KMS-11 (cell line): ENCODE measurements around the gene MEIS1.

Experiments
- H2AFZ ChIP-seq: fragments of 200-600 bp; sonication (generic); 2 replicates; pipeline ENCODE4 v1.6.1; 2016; ENCODE audit warnings: antibody characterized with exemption, mixed run types, low read depth
- H3K27ac ChIP-seq: fragments of 200-600 bp; sonication (generic); 2 replicates; pipeline ENCODE4 v1.6.1; 2016; ENCODE audit warnings: mild to moderate bottlenecking, mixed run types
- H3K27me3 ChIP-seq: fragments of 200-600 bp; sonication (generic); 2 replicates; pipeline ENCODE4 v1.6.1; 2017; ENCODE audit warnings: mild to moderate bottlenecking, low read depth, mixed run types, moderate library complexity; ENCODE audit not compliant: insufficient read depth
- H3K36me3 ChIP-seq: fragments of 200-600 bp; sonication (generic); 2 replicates; pipeline ENCODE4 v1.6.1; 2017; ENCODE audit warnings: mild to moderate bottlenecking, mixed run types; ENCODE audit not compliant: insufficient read depth
- H3K4me1 ChIP-seq: fragments of 200-600 bp; sonication (generic); 2 replicates; pipeline ENCODE4 v1.6.1; 2016; ENCODE audit warnings: mild to moderate bottlenecking, low read depth, mixed run types; ENCODE audit not compliant: poor library complexity, severe bottlenecking
- H3K4me2 ChIP-seq: fragments of 200-600 bp; sonication (generic); 2 replicates; pipeline ENCODE4 v1.7.0; 2016; ENCODE audit warnings: mild to moderate bottlenecking, mixed run types
- H3K4me3 ChIP-seq: fragments of 200-600 bp; sonication (generic); IDR thresholded peaks from 2 replicates; pipeline ENCODE4 v1.6.1; 2017; ENCODE audit warnings: low read depth, low read length, mixed read lengths; ENCODE audit not compliant: insufficient read depth
- H3K79me2 ChIP-seq: fragments of 200-600 bp; sonication (generic); 2 replicates; pipeline ENCODE4 v1.6.1; 2016; ENCODE audit warnings: low read depth, mixed run types; ENCODE audit not compliant: insufficient read depth
- H3K9ac ChIP-seq: fragments of 200-600 bp; sonication (generic); 2 replicates; pipeline ENCODE4 v1.6.1; 2016; ENCODE audit warnings: mild to moderate bottlenecking, mixed run types
- H4K20me1 ChIP-seq: fragments of 200-600 bp; sonication (generic); 2 replicates; pipeline ENCODE4 v1.6.1; 2016; ENCODE audit warnings: mild to moderate bottlenecking, mixed run types; ENCODE audit not compliant: insufficient read depth
- TF ChIP-seq, protein P1 (sequence below): fragments of 200-600 bp; sonication (generic); conservative IDR thresholded peaks from 2 replicates; pipeline ENCODE4 v1.6.1; 2017; ENCODE audit warnings: low read depth, mild to moderate bottlenecking, antibody characterized with exemption, low read length, moderate library complexity, mixed read lengths

MEIS1 gene

DNA sequence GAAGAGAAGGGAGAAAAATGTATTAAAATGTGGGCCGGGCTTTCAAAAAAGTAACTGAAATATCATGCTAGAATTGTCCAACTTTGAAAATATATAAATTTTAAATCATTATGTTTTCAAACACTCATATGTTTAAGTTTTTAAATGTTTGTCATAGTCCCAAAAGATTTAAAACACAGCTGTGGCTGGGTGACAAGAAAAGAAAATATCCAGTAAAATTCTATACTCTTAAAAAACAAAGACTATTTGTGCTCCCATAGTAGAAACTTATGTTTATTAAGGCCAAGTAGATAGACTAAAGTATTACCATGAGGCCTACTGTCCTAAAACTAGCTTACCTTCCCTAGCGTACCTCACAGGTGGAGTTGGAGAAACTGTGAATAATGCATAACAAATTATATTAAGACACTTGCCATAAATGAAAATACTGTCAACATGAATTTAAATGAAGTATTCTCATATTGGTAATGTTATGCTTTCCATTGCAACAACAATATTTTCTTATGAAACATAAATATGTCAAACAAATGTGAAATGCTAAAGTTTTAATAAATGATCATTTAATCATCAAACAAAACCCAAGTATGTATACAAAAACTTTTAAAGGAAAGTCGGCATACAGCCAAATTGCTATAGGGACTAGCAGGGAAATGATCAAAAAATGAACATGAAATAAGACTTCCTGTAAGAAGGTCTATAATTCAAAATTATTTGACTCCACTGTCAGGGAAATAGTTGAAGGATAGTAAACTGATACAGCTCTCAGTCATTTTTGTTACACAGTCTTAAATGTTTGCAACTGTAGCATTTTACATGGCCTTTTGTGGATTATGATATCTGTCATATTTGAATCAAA, 13.4 kb downstream of the MEIS1 start:
- H3K4me3 ChIP-seq, result no peak overlapping the region
- H3K9ac ChIP-seq, result no peak overlapping the region
- H3K4me1 ChIP-seq, result no peaks in the 10 kb centered on the region
- H4K20me1 ChIP-seq, result no peaks in the 10 kb centered on the region
- no peak overlapping the region for H3K4me2 ChIP-seq
- H3K36me3 ChIP-seq, result no peaks in the 10 kb centered on the region; the same call in 1 of the 2 replicates
- H3K27ac ChIP-seq, result no peak overlapping the region
- TF ChIP-seq, protein P1, sequence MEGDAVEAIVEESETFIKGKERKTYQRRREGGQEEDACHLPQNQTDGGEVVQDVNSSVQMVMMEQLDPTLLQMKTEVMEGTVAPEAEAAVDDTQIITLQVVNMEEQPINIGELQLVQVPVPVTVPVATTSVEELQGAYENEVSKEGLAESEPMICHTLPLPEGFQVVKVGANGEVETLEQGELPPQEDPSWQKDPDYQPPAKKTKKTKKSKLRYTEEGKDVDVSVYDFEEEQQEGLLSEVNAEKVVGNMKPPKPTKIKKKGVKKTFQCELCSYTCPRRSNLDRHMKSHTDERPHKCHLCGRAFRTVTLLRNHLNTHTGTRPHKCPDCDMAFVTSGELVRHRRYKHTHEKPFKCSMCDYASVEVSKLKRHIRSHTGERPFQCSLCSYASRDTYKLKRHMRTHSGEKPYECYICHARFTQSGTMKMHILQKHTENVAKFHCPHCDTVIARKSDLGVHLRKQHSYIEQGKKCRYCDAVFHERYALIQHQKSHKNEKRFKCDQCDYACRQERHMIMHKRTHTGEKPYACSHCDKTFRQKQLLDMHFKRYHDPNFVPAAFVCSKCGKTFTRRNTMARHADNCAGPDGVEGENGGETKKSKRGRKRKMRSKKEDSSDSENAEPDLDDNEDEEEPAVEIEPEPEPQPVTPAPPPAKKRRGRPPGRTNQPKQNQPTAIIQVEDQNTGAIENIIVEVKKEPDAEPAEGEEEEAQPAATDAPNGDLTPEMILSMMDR, result no peak
- no peaks in the 10 kb centered on the region for H3K27me3 ChIP-seq
- no peak overlapping the region for H2AFZ ChIP-seq
- no peaks in the 10 kb centered on the region for H3K79me2 ChIP-seq

DNA sequence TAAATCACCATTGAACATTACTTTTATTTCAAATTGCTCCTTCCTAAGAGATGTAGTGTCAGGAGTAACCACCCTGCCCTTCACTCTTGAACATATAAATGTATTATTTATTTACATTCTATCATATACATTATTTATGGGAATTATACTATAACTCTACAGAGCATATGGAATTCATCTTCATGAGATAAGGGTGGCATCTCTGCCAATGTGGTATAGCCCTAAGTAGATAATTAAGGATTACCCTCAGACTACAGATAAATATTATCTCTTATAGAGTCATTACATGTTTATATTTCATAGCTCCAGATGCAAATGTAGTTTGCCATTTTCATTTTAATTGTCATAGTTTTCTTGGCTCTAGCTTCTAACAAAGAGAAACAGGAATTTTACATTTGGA, 17.3 kb downstream of the MEIS1 start:
- Histone ChIP-seq H4K20me1 (no peaks in the 10 kb centered on the region), H3K27me3 (no peaks in the 10 kb centered on the region), H3K4me1 (no peaks in the 10 kb centered on the region), H3K9ac (no peak overlapping the region), H3K4me3 (no peak overlapping the region), H3K27ac (no peak overlapping the region), H3K79me2 (no peaks in the 10 kb centered on the region), H3K36me3 (no peaks in the 10 kb centered on the region; the same call in 1 of the 2 replicates), H2AFZ (no peak overlapping the region), H3K4me2 (no peak overlapping the region)
- TF ChIP-seq, protein P1, result no peak

DNA sequence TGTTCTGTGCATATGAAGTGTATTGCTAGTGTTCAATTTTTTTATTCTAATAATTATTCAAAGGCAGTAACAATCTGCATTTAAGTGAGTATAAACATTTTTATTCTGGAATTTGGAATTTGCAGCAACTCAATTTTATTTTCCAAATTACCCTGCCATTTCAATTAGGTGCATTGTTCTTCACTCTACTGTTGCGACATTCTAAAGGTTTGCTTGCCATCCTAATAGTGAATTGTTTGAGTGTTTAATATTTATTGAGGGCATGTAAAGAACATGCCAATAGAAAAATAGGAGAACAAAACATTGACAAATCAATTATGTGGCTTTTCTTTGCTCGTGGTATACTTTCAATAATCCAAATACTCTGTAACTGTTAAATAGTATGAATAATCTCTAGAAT, 18.0 kb downstream of the MEIS1 start:
- Histone ChIP-seq H3K36me3 (no peaks in the 10 kb centered on the region; the same call in 1 of the 2 replicates), H3K79me2 (no peaks in the 10 kb centered on the region)
- TF ChIP-seq, protein P1, result no peak

DNA sequence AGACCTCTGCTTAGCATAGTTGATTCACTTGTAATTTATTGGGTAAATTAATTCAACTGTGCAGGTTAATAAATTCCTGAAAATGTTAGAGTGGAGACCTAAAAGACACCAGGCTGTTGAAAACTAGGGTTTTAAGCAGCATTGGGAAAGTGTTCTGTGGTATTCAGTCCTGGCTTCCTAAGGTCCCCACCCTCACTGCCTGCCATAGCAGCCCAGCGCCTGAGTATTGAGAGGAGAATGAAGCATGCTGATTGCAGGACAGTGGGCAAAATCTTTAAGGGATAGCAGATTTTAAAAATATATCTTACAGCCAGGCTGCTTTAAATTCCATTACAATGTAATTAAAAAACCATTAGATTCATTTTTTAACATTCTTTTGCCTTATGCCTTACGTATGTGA, 20.6 kb downstream of the MEIS1 start:
- TF ChIP-seq, protein P1, result no peak
- H2AFZ ChIP-seq, result no peak overlapping the region
- no peak overlapping the region for H3K4me2 ChIP-seq
- H3K4me3 ChIP-seq, result no peak overlapping the region
- H3K9ac ChIP-seq, result no peak overlapping the region
- H3K27me3 ChIP-seq, result no peaks in the 10 kb centered on the region
- H3K27ac ChIP-seq, result no peak overlapping the region
- H3K4me1 ChIP-seq, result no peaks in the 10 kb centered on the region
- no peaks in the 10 kb centered on the region for H4K20me1 ChIP-seq
- H3K79me2 ChIP-seq, result no peaks in the 10 kb centered on the region
- H3K36me3 ChIP-seq, result no peaks in the 10 kb centered on the region

More for the DNA sequence above, 18.0 kb downstream of the MEIS1 start:
- Histone ChIP-seq H3K4me3 (no peak overlapping the region), H3K27me3 (no peaks in the 10 kb centered on the region), H3K27ac (no peak overlapping the region), H3K9ac (no peak overlapping the region), H4K20me1 (no peaks in the 10 kb centered on the region), H3K4me1 (no peaks in the 10 kb centered on the region), H3K4me2 (no peak overlapping the region), H2AFZ (no peak overlapping the region)
